Activated CD4-positive, CD25-positive, alpha-beta regulatory T cell treated with anti-CD3 and anti-CD28 coated beads, Interleukin-2, amount 50 U/mL, for 24 hours (primary cell): ENCODE results near the gene MICU1.

Experiments used
- ATAC-seq, 2 donors: fragments of 150-1000 bp; cut with Tn5 transposase; one replicate each; pipeline ENCODE4 v1.10.0; 2021; ENCODE audit warnings: mild to moderate bottlenecking in 1 of 2, moderate library complexity in 1 of 2

Gene MICU1

GRCh38 chr10:72323108-72323749 lies 302.6 kb downstream of the MICU1 start:
- ATAC-seq = no peak

- peak; percentile 5 to 6 for ATAC-seq
Measured at GRCh38 chr10:72322280-72323058, 303.4 kb downstream of the MICU1 start.

GRCh38 chr10:72322030-72322279 lies 303.9 kb downstream of the MICU1 start:
- no peak for ATAC-seq

GRCh38 chr10:72321248-72322029 lies 304.4 kb downstream of the MICU1 start:
- ATAC-seq = no peak

GRCh38 chr10:72320676-72321247 lies 305.1 kb downstream of the MICU1 start:
- peak; percentile 74 to 77 for ATAC-seq

- ATAC-seq = peak; percentile 62 to 68
Measured at GRCh38 chr10:72319416-72320254, 306.2 kb downstream of the MICU1 start.

- no peak for ATAC-seq
Measured at GRCh38 chr10:72318418-72319262, 307.2 kb downstream of the MICU1 start.
